Small intestine (tissue), 7 donors: ENCODE measurements around the gene SUGCT. TPM values are rescaled to one million over a fixed set of nuclear protein-coding genes. Genes with fewer than 3 reads are reported as not detected.

Source experiments
- DNase-seq, 2 donors: peaks; one replicate each; pipeline versions ENCODE4 v3.0.0 to v3.0.0-alpha.2; 2013
- FAIRE-seq: peaks from 2 replicates; lab custom pipeline; 2012; peaks lifted over from hg19 to GRCh38; lab: Jason Lieb, UNC
- H3K27ac ChIP-seq, 3 donors: one replicate each; pipeline ENCODE4 v1.5.1; 2013; ENCODE audit warnings: low read length in 2 of 3, mild to moderate bottlenecking in 2 of 3, control low read depth in 1 of 3, inconsistent platforms in 1 of 3, low read depth in 1 of 3, moderate library complexity in 1 of 3
- H3K27me3 ChIP-seq, 3 donors: one replicate each; pipeline ENCODE4 v1.6.1; 2013; ENCODE audit warnings: low read length in 3 of 3, inconsistent platforms in 1 of 3; ENCODE audit not compliant: control insufficient read depth in 3 of 3, insufficient read depth in 3 of 3
- H3K36me3 ChIP-seq, 3 donors: one replicate each; pipeline ENCODE4 v1.6.1; 2013; ENCODE audit warnings: low read length in 3 of 3, inconsistent platforms in 1 of 3, low read depth in 1 of 3, mild to moderate bottlenecking in 1 of 3, moderate library complexity in 1 of 3; ENCODE audit not compliant: control insufficient read depth in 3 of 3, insufficient read depth in 2 of 3
- H3K4me1 ChIP-seq, 3 donors: one replicate each; pipeline ENCODE4 v1.6.1; 2013; ENCODE audit warnings: low read length in 2 of 3, inconsistent platforms in 1 of 3, low read depth in 1 of 3, mild to moderate bottlenecking in 1 of 3, moderate library complexity in 1 of 3; ENCODE audit not compliant: control insufficient read depth in 3 of 3, insufficient read depth in 2 of 3
- H3K4me3 ChIP-seq, 3 donors: one replicate each; pipeline ENCODE4 v1.5.1; 2013; ENCODE audit warnings: low read length in 3 of 3, control low read depth in 1 of 3, inconsistent platforms in 1 of 3, low read depth in 1 of 3, mild to moderate bottlenecking in 1 of 3, moderate library complexity in 1 of 3
- H3K9me3 ChIP-seq, 2 donors: one replicate each; pipeline ENCODE4 v1.6.1; 2013; ENCODE audit warnings: low read depth in 1 of 2, low read length in 1 of 2; ENCODE audit not compliant: control insufficient read depth in 2 of 2, insufficient read depth in 1 of 2
- WGBS, 3 donors: extraction: QIAGEN DNeasy Blood & Tissue Kit; methylation state at CpG; one replicate each; pipeline ENCODE4 v1.1.7; 2013; 5-methylcytosine and 5-hydroxymethylcytosine counted together
- polyA plus RNA-seq, 4 donors: library from polyadenylated mRNA; stranded (reverse) in 3 of 4; unstranded in 1 of 4; fragments of 200-250 nt in 3 of 4; fragments of 120-200 nt in 1 of 4; gene quantifications; one replicate each; pipeline versions ENCODE4 v1.2.1 to v1.2.3, GENCODE V29; 2013
- donor health status: healthy with polysubstance abuse.
- donor health status: control.
- donor health status: control.
- donor health status: Bipolar disorder and iron deficiency.
- donor health status: healthy.

Gene SUGCT
- polyA plus RNA-seq, 4 donors: 0.54 to 26.9 (median 2.5) TPM

- Histone ChIP-seq H3K27ac (no peak overlapping the region), H3K4me1 (no peaks in the 10 kb centered on the region), H3K4me3 (no peak overlapping the region), H3K27me3 (no peaks in the 10 kb centered on the region), H3K9me3 (no peaks in the 10 kb centered on the region), H3K36me3 (no peaks in the 10 kb centered on the region)
- no peak for FAIRE-seq
- 76 to 86% (median 84%) methylated on average over 5 of the region's 5 CpGs for WGBS, 3 donors
- DNase-seq: no peak
Observed at GRCh38 chr7:40571796-40572195, 437.0 kb downstream of the SUGCT start.

DNA sequence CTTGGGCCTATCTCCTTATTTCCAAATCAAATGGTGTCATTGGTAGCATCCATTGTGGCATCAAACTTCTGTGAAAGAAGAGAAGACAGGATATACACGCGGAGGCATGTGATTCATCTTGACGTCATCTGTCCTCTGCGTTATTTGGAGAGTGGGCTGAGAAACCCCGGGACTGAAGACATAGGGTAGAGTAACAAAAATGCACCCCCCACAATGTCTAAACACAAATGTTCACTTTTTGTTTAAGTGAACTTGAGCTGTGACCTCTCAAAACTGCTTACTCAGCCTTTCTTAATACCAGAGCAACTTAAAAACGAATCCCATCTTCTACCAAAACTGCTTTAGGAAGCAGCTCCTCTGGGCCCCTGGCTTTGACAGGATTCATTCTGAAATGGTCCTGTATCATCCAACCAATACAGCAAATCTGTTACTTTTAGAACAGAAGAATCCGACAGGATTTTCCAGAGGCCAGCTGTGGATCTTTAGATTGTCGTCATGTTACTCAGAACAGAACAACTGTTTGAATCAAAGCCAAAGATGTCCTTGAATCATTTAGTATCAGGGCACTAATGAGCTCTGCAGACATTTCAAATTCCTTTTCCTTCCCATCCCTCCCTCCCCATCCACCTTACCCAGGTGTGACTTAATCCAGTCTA lies 438.1 kb downstream of the SUGCT start:
- 69 to 89% (median 82%) methylated on average over 8 of the region's 8 CpGs for WGBS, 3 donors
- H3K27me3 ChIP-seq: no peaks in the 10 kb centered on the region
- no peaks in the 10 kb centered on the region for H3K36me3 ChIP-seq
- no peak overlapping the region for H3K4me3 ChIP-seq
- FAIRE-seq: no peak
- no peak for DNase-seq
- H3K4me1 ChIP-seq: no peaks in the 10 kb centered on the region
- no peak overlapping the region for H3K27ac ChIP-seq
- H3K9me3 ChIP-seq: no peaks in the 10 kb centered on the region

- FAIRE-seq: no peak
- no peaks in the 10 kb centered on the region for H3K9me3 ChIP-seq
- H3K4me3 ChIP-seq: no peak overlapping the region
- 59 to 84% (median 66%) methylated on average over 5 of the region's 5 CpGs for WGBS, 3 donors
- no peaks in the 10 kb centered on the region for H3K4me1 ChIP-seq
- H3K36me3 ChIP-seq: no peaks in the 10 kb centered on the region
- no peaks in the 10 kb centered on the region for H3K27me3 ChIP-seq
- no peak for DNase-seq
- no peak overlapping the region for H3K27ac ChIP-seq
Observed at GRCh38 chr7:40579401-40579800, 444.6 kb downstream of the SUGCT start.

- no peaks in the 10 kb centered on the region for H3K36me3 ChIP-seq
- no peak overlapping the region for H3K27ac ChIP-seq
- no peak overlapping the region for H3K4me3 ChIP-seq
- WGBS, 3 donors: 86 to 94% (median 93%) methylated on average over 4 of the region's 4 CpGs
- H3K9me3 ChIP-seq: no peaks in the 10 kb centered on the region
- H3K27me3 ChIP-seq: no peaks in the 10 kb centered on the region
- no peak for DNase-seq
- H3K4me1 ChIP-seq: no peaks in the 10 kb centered on the region
- FAIRE-seq: no peak
Observed at GRCh38 chr7:40580776-40581175, 446.0 kb downstream of the SUGCT start.

- H3K4me1 ChIP-seq: no peaks in the 10 kb centered on the region
- 84 to 88% (median 85%) methylated on average over 5 of the region's 5 CpGs for WGBS, 3 donors
- DNase-seq: no peak
- no peaks in the 10 kb centered on the region for H3K9me3 ChIP-seq
- no peak for FAIRE-seq
- H3K4me3 ChIP-seq: no peak overlapping the region
- no peaks in the 10 kb centered on the region for H3K36me3 ChIP-seq
- H3K27me3 ChIP-seq: no peaks in the 10 kb centered on the region
- no peak overlapping the region for H3K27ac ChIP-seq
Observed at GRCh38 chr7:40582539-40582938, 447.7 kb downstream of the SUGCT start.

- no peak overlapping the region for H3K27ac ChIP-seq
- no peaks in the 10 kb centered on the region for H3K4me1 ChIP-seq
- H3K9me3 ChIP-seq: no peaks in the 10 kb centered on the region
- no peaks in the 10 kb centered on the region for H3K36me3 ChIP-seq
- no peaks in the 10 kb centered on the region for H3K27me3 ChIP-seq
- WGBS, 3 donors: 65 to 82% (median 74%) methylated on average over 5 of the region's 5 CpGs
- FAIRE-seq (no peak), DNase-seq (no peak)
- no peak overlapping the region for H3K4me3 ChIP-seq
Observed at GRCh38 chr7:40583667-40584444, 449.1 kb downstream of the SUGCT start.

DNA sequence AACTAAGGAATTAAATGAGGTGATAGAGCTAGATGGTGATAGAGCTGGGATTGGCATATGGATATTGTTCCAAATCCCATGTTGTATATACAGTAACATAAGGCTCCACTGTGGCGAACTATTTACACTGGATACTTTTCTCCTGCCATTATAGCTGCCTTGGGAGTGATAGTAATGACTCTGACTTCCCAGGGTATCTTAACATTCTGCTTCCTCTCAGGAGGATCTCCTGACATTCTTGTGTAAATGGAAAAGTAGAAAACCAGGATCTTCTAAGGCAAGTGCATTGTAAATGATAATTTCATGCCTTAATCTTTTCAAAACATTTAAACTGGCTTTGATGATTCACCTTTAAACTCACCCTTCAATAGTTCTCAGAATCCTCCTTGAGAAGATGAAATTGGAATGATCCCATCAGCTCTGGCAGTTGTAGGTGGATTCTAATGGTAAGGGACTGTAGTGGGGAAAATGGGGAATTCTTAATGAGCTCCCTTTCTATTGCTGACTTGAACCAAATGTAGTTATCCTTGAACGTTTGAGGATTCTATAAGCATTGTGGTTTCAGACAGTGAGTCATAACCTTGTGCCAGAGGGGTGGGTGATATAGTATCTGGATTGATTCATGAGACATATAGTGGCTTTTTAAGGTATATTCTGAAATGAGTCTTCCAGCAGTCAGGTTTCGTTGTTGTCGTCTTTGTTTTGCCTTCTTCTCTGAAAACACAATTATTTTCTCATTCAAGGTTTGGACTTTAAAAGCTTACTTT lies 450.0 kb downstream of the SUGCT start:
- Histone ChIP-seq H3K27me3 (no peaks in the 10 kb centered on the region), H3K9me3 (peaks cover 0 to 2% of the 10 kb centered on the region in 2 donors), H3K27ac (no peak overlapping the region), H3K4me3 (no peak overlapping the region), H3K36me3 (no peaks in the 10 kb centered on the region), H3K4me1 (no peaks in the 10 kb centered on the region)
- WGBS, 3 donors: 76 to 84% (median 81%) methylated on average over 4 of the region's 4 CpGs
- FAIRE-seq (no peak), DNase-seq (no peak)

GRCh38 chr7:40586197-40586596 lies 451.4 kb downstream of the SUGCT start:
- no peaks in the 10 kb centered on the region for H3K27me3 ChIP-seq
- FAIRE-seq: no peak
- no peak overlapping the region for H3K4me3 ChIP-seq
- H3K4me1 ChIP-seq: no peaks in the 10 kb centered on the region
- DNase-seq: no peak
- H3K27ac ChIP-seq: no peak overlapping the region
- H3K9me3 ChIP-seq: peaks cover 0 to 7% of the 10 kb centered on the region in 2 donors
- WGBS, 3 donors: 76 to 88% (median 84%) methylated on average over 1 of the region's 1 CpG
- H3K36me3 ChIP-seq: no peaks in the 10 kb centered on the region
